ENCODE measurements around the gene FANCC. TPM values are rescaled to one million over a fixed set of nuclear protein-coding genes. Genes with fewer than 3 reads are reported as not detected.
"Not testable (repeated sequence)": the region's sequence is repeated elsewhere in the genome, so short reads cannot be mapped to it uniquely, and the experiment has no call there.

The FANCC gene
- total RNA-seq, 1 donor from 2014 or later, result 7.9 TPM

DNA sequence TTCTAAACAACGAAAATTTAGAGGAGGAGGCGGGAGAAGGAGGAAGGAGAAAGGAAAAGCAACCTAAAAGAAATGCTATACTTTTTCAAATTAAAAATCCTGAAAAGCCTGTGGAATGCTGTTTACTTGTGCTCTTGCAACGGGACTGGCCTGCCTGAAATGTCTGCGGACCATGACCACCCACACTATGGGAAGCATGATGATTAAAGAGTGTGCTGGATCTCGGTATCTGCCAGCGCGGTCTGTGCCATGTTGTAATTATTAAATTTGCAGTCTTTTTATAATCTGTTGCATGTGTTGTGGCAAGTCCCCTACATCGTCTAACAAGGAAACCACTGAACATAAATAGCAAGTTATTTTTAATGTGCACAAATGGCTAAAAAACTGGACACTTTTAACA is 111.4 kb downstream of the FANCC start:
- no peaks in the 10 kb centered on the region for H3K27me3 ChIP-seq (ENCODE audit: insufficient read depth, low read length)
- no peak overlapping the region for H2AFZ ChIP-seq (ENCODE audit: low read depth, low read length)
- Mint-ChIP-seq H3K27me3 (ENCODE audit: low read depth, unreplicated experiment) (no peaks in the 10 kb centered on the region), H3K4me3 (ENCODE audit: unreplicated experiment) (no peak overlapping the region), H3K36me3 (ENCODE audit: low read depth, unreplicated experiment) (no peaks in the 10 kb centered on the region), H3K9me3 (ENCODE audit: unreplicated experiment) (no peaks in the 10 kb centered on the region), H3K27ac (ENCODE audit: unreplicated experiment) (no peak overlapping the region), H3K4me1 (ENCODE audit: low read depth, unreplicated experiment) (peaks cover 2% of the 10 kb centered on the region)
- H3K36me3 ChIP-seq (ENCODE audit: insufficient read depth, low read length), result no peaks in the 10 kb centered on the region
- H3K27ac ChIP-seq (ENCODE audit: low read depth, low read length), result no peak overlapping the region
- no peak for TF ChIP-seq EZH2 (IDR thresholded peaks at IDR 0.05; ENCODE audit: insufficient read depth, low read length)
- TF ChIP-seq, protein P1, sequence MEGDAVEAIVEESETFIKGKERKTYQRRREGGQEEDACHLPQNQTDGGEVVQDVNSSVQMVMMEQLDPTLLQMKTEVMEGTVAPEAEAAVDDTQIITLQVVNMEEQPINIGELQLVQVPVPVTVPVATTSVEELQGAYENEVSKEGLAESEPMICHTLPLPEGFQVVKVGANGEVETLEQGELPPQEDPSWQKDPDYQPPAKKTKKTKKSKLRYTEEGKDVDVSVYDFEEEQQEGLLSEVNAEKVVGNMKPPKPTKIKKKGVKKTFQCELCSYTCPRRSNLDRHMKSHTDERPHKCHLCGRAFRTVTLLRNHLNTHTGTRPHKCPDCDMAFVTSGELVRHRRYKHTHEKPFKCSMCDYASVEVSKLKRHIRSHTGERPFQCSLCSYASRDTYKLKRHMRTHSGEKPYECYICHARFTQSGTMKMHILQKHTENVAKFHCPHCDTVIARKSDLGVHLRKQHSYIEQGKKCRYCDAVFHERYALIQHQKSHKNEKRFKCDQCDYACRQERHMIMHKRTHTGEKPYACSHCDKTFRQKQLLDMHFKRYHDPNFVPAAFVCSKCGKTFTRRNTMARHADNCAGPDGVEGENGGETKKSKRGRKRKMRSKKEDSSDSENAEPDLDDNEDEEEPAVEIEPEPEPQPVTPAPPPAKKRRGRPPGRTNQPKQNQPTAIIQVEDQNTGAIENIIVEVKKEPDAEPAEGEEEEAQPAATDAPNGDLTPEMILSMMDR (IDR thresholded peaks at IDR 0.05; ENCODE audit: insufficient read depth, low read depth, low read length), result no peak
- no peaks in the 10 kb centered on the region for H3K79me2 ChIP-seq (ENCODE audit: insufficient read depth, low read length)
- H3K9ac ChIP-seq (ENCODE audit: low read length), result no peak overlapping the region
- H4K20me1 ChIP-seq (ENCODE audit: insufficient read depth, low read length), result no peaks in the 10 kb centered on the region
- FAIRE-seq (no peak), DNase-seq (ENCODE audit: low read depth) (peak; percentile 26)
- H3K4me2 ChIP-seq (ENCODE audit: low read length), result peak overlapping the region; percentile 9
- no peaks in the 10 kb centered on the region for H3K9me3 ChIP-seq (ENCODE audit: insufficient read depth, low read depth, low read length)
- no peaks in the 10 kb centered on the region for H3K4me1 ChIP-seq (ENCODE audit: insufficient read depth, low read length)
- no peak overlapping the region for H3K4me3 ChIP-seq (ENCODE audit: insufficient read depth, low read depth, low read length)

DNA sequence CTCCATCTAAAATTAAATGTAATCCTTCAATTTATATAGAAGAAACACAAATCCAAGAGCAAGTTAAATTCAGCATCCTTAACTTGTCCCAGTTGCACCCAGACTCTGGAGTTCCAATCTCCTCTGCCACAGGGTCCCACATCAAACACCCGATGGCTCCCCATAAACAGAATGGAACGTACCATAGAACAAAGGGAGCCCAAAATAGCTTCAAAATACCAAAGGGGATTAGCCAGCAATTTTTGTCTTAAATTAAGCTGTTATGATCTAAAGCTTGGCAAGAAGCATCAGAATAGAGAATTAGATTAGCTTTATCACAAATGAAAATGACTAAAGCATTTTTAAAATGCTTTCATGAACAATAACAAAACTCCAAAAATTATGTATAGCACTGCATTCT is 112.8 kb downstream of the FANCC start:
- Mint-ChIP-seq H3K4me1 (ENCODE audit: low read depth, unreplicated experiment) (peaks cover 2% of the 10 kb centered on the region), H3K27ac (ENCODE audit: unreplicated experiment) (no peak overlapping the region), H3K27me3 (ENCODE audit: low read depth, unreplicated experiment) (no peaks in the 10 kb centered on the region), H3K9me3 (ENCODE audit: unreplicated experiment) (no peaks in the 10 kb centered on the region), H3K36me3 (ENCODE audit: low read depth, unreplicated experiment) (no peaks in the 10 kb centered on the region), H3K4me3 (ENCODE audit: unreplicated experiment) (no peak overlapping the region)
- Histone ChIP-seq H3K79me2 (ENCODE audit: insufficient read depth, low read length) (no peaks in the 10 kb centered on the region), H4K20me1 (ENCODE audit: insufficient read depth, low read length) (no peaks in the 10 kb centered on the region), H3K9me3 (ENCODE audit: insufficient read depth, low read depth, low read length) (no peaks in the 10 kb centered on the region), H3K9ac (ENCODE audit: low read length) (no peak overlapping the region), H3K27ac (ENCODE audit: low read depth, low read length) (no peak overlapping the region), H3K4me2 (ENCODE audit: low read length) (no peak overlapping the region), H3K4me1 (ENCODE audit: insufficient read depth, low read length) (no peaks in the 10 kb centered on the region), H3K4me3 (ENCODE audit: insufficient read depth, low read depth, low read length) (no peak overlapping the region), H2AFZ (ENCODE audit: low read depth, low read length) (no peak overlapping the region), H3K27me3 (ENCODE audit: insufficient read depth, low read length) (no peaks in the 10 kb centered on the region), H3K36me3 (ENCODE audit: insufficient read depth, low read length) (no peaks in the 10 kb centered on the region)
- FAIRE-seq (no peak), DNase-seq (ENCODE audit: low read depth) (no peak)
- TF ChIP-seq, protein P1 (IDR thresholded peaks at IDR 0.05; ENCODE audit: insufficient read depth, low read depth, low read length), result no peak
- no peak for TF ChIP-seq EZH2 (IDR thresholded peaks at IDR 0.05; ENCODE audit: insufficient read depth, low read length)

DNA sequence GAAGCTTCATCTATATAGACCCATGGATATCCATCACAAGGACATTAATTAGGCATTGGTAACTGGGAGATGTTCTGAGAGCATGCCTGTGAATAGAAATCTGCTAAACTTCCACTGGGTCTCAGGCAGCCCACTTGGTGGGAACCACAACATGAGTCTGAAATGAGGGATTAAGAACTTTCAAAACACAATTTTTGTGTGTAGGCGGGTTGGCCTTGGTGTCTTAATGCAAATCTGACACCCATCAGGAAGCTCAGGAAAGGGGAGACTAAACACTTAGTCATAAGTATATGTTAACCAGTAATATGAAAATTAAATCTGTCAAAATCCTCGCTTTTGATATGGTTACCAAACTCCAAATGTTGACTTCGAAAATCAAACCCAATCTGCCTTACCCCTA is 113.2 kb downstream of the FANCC start:
- no peak overlapping the region for H3K27ac Mint-ChIP-seq (ENCODE audit: unreplicated experiment)
- Histone ChIP-seq H3K36me3 (ENCODE audit: insufficient read depth, low read length) (no peaks in the 10 kb centered on the region), H3K4me3 (ENCODE audit: insufficient read depth, low read depth, low read length) (no peak overlapping the region), H3K4me2 (ENCODE audit: low read length) (no peak overlapping the region), H3K27ac (ENCODE audit: low read depth, low read length) (no peak overlapping the region), H3K9me3 (ENCODE audit: insufficient read depth, low read depth, low read length) (no peaks in the 10 kb centered on the region), H3K4me1 (ENCODE audit: insufficient read depth, low read length) (no peaks in the 10 kb centered on the region), H3K27me3 (ENCODE audit: insufficient read depth, low read length) (no peaks in the 10 kb centered on the region), H4K20me1 (ENCODE audit: insufficient read depth, low read length) (no peaks in the 10 kb centered on the region), H3K79me2 (ENCODE audit: insufficient read depth, low read length) (no peaks in the 10 kb centered on the region), H2AFZ (ENCODE audit: low read depth, low read length) (no peak overlapping the region), H3K9ac (ENCODE audit: low read length) (no peak overlapping the region)
- no peak overlapping the region for H3K4me3 Mint-ChIP-seq (ENCODE audit: unreplicated experiment)
- peaks cover 2% of the 10 kb centered on the region for H3K4me1 Mint-ChIP-seq (ENCODE audit: low read depth, unreplicated experiment)
- H3K27me3 Mint-ChIP-seq (ENCODE audit: low read depth, unreplicated experiment), result no peaks in the 10 kb centered on the region
- no peak for FAIRE-seq
- DNase-seq (ENCODE audit: low read depth), result no peak
- TF ChIP-seq, protein P1 (IDR thresholded peaks at IDR 0.05; ENCODE audit: insufficient read depth, low read depth, low read length), result no peak
- TF ChIP-seq EZH2 (IDR thresholded peaks at IDR 0.05; ENCODE audit: insufficient read depth, low read length), result no peak
- H3K36me3 Mint-ChIP-seq (ENCODE audit: low read depth, unreplicated experiment), result no peaks in the 10 kb centered on the region
- H3K9me3 Mint-ChIP-seq (ENCODE audit: unreplicated experiment), result no peaks in the 10 kb centered on the region

DNA sequence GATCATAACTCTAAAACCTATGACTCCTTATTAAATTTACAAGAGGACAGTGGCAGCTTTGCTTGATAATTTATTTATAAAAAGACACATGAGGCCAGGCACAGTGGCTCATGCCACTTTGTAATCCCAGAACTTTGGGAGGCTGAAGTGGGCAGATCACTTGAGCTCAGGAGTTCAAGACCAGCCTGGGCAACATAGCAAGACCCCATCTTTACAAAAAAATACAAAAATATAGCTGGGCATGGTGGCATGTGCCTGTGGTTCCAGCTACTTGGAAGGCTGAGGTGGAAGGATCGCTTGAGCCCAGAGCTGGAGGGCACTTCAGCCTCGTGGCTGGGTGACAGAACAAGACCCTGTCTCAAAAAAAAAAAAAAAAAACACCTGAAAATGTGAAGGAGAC is 114.5 kb downstream of the FANCC start:
- H3K9ac ChIP-seq (ENCODE audit: low read length); H3K4me1 Mint-ChIP-seq (ENCODE audit: low read depth, unreplicated experiment); H3K9me3 Mint-ChIP-seq (ENCODE audit: unreplicated experiment); FAIRE-seq; H3K27ac Mint-ChIP-seq (ENCODE audit: unreplicated experiment); H3K36me3 Mint-ChIP-seq (ENCODE audit: low read depth, unreplicated experiment); H3K4me2 ChIP-seq (ENCODE audit: low read length); H3K27me3 Mint-ChIP-seq (ENCODE audit: low read depth, unreplicated experiment); H3K4me3 Mint-ChIP-seq (ENCODE audit: unreplicated experiment); DNase-seq (ENCODE audit: low read depth); H3K4me3 ChIP-seq (ENCODE audit: insufficient read depth, low read depth, low read length); H4K20me1 ChIP-seq (ENCODE audit: insufficient read depth, low read length); H3K27me3 ChIP-seq (ENCODE audit: insufficient read depth, low read length); H3K4me1 ChIP-seq (ENCODE audit: insufficient read depth, low read length); H2AFZ ChIP-seq (ENCODE audit: low read depth, low read length); H3K9me3 ChIP-seq (ENCODE audit: insufficient read depth, low read depth, low read length); H3K79me2 ChIP-seq (ENCODE audit: insufficient read depth, low read length); H3K36me3 ChIP-seq (ENCODE audit: insufficient read depth, low read length); H3K27ac ChIP-seq (ENCODE audit: low read depth, low read length): not testable (repeated sequence)
